GM18519 (cell line): ENCODE results near the gene PAIP2B.
"Not testable (repeated sequence)": the region's sequence is repeated elsewhere in the genome, so short reads cannot be mapped to it uniquely, and the experiment has no call there.

ENCODE experiments used
- ATAC-seq: cut with Tn5 transposase; IDR thresholded peaks from one replicate; pipeline ENCODE4 v1.9.1; 2021; ENCODE audit warnings: mild to moderate bottlenecking, moderate library complexity; ENCODE audit not compliant: unreplicated experiment, low FRiP score

Gene PAIP2B

DNA sequence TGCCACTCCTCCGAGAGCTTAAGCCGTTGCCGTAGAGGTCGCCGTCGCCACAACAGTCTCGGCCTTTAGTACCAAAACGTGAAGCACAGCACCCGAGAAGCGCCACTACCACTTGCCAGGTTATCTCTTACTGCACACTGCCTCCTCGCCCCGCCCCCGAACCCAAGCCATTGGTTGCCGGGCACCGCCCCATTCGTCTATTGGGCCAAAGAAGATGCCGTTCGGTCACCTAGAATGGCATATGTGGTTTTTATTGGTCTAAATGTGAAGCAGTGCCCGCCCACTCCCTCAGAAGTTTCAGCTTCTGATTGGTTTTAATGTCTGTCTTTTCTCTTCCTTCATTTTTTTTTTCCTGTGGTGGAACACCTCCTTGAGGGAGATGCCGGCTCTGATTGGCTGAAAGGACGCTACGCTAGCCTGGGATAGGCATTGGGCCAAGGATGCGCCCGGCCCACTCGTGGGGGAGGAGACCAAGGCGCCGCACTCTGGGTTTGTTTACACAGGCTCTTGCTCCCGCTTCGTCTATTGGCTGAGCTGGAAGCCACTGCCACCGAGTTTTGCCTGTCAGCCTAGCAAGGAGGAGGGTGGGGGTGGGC lies at the start of gene PAIP2B:
Gene PAIP2B (minus strand): TSS at position 139 of the 596 bp plus-strand sequence. CDS start 24,514 bp downstream, outside the sequence.
- ATAC-seq = peak; percentile 93

DNA sequence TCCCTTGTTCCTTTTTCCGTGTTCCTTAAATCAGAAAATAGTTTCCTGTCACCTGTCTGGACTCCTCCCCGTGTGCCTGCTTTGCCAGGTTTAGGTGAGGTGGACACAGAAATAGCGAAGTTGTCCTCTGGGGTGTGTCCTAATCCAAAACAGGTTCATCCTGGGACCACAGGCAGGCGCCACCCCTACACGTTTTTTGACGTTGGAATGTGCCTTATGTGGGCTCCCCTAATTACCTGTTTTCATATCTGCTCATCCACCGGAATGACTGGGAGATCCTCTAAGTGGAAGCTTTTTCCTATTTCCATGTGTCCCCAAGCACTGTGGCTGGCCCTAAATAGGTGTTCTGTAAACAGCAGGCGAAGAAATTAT lies 49.0 kb upstream of the PAIP2B start:
- no peak for ATAC-seq

- ATAC-seq = no peak
These were observed 42.7 kb upstream of the PAIP2B start for GRCh38 chr2:71269511-71270090.

DNA sequence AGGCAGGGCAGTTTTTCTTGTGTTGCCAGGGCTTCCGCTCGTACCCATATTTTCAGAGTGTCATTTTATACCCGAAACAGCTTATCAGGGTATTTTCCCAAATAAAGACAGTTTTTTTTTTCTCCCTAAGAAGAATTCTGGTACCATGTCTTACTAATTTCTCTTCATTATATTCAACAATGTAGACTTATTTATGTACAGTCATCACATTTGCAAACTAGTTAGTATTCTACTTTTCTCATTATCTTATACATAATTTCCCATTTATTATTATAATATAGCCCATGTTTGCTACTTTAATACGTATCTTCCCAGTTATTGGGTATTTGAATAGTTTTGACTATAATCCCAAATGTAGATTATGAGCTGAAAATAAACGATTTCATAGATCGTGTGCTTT lies 36.5 kb upstream of the PAIP2B start:
- no peak for ATAC-seq

- ATAC-seq = no peak
These were observed 34.6 kb upstream of the PAIP2B start for GRCh38 chr2:71261534-71261933.

DNA sequence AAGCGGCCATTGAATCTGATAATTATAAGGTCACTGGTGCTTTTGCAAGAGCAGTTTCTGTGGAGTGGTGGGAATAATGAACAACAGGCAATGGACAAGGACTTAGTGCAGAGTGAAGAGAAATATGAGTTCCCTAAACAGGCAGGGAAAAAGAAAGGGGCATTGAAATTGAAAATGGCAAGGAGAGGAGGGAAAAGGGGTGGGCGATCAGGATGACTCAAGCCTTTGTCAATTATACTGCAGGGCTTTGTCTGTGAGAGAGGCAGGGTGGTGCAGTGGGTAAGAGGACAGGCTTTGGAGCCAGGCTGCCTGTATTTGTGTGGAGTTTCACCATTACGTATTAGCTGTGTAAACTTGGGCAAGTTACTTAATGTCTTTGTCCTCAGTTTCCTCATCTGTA lies 29.5 kb upstream of the PAIP2B start:
- no peak for ATAC-seq

DNA sequence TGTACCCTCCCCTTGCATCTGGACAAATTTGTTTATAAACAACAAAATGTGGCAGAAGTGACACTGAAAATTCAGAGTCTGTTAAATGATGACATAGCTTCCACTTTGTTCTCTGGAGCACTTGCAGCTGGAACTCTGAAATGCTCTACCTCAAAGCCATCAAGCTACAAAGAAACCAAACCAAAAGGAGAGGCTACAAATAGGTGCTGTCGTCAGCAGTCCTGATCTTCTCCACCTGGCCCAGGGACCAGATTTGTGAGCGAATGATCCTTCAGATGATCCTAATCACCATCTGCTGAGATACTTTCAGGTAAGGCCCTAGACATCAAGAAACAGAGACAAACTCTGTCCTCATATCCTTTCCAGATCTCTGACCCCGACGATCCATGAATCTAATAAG lies 27.9 kb upstream of the PAIP2B start:
- ATAC-seq = no peak

DNA sequence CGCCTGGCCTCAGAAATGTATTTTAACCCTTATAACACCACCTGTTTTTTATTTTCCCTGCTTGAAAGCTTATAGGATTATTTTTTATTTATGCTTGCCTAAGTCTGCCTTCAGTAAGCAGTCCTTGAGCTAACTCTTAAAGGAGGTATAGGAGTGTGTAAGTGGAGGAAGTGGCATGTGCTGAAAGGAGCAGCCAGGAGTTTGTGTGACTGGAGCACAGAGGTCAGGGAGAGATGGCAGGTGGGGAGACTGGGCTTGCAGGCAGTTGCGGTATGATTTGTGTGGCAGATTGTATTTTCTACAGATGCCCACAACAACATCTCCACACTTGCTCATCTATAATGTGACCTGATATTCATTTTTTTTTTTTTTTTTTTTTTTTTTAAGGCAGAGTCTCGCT lies 27.2 kb upstream of the PAIP2B start:
- ATAC-seq = no peak

GRCh38 chr2:71253476-71253875 lies 26.6 kb upstream of the PAIP2B start:
- ATAC-seq = no peak

- no peak for ATAC-seq
These were observed 26.0 kb upstream of the PAIP2B start for GRCh38 chr2:71252862-71253261.

- ATAC-seq = no peak
These were observed 24.0 kb upstream of the PAIP2B start for GRCh38 chr2:71250935-71251334.

GRCh38 chr2:71244302-71244660 lies 17.4 kb upstream of the PAIP2B start:
- ATAC-seq = no peak

DNA sequence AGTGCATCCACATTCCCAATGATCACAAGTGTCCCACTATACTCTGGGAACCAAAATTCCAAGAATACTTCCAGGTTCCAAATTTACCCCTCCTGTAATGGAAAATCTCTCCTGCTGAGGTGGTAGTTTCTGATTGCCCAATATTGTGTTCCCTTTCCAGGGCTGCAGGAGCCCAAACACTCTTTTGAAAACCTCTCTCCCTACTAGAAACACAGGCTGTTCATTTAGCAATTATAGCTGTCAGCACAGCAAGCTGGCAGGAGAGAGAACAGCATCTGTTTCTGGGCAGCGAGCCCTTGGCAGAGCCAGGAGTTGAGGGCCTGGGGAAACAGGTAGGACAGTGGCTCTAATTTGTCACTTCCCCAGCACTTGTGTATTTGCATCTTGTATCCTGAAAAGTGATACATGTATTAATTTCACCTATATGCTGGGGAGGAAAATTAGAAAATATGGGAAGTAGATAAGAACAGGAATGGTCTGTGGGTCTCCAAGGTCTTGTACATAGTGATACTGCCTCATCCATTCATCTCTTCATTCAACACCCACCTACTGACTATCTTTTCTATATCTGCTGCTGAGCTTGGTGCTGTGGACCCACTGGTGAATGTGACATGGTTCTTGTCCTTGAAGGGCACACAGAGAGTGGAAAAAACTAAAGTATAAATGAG lies 16.9 kb upstream of the PAIP2B start:
- ATAC-seq = no peak

DNA sequence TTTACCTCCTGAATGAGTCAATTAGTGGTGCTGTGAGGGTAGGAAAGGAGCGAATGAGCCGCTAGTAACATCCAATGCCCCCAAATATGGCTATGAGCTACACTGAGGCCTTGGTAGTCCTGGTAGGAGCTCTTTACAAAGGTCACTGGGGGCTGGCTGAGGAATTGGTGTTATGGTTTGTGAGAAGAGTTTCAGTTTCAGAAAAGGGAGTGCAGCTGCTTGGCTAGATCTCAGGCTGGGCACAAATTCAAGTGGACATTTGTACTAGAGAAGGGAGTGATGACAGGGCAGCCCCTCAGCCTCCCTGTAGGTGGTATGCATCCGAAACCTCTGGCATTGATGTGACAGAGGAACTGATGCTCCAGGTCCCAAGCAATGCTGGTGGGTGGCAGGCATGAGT lies 13.9 kb upstream of the PAIP2B start:
- no peak for ATAC-seq

- no peak for ATAC-seq
These were observed 11.2 kb upstream of the PAIP2B start for GRCh38 chr2:71238089-71238488.

GRCh38 chr2:71235930-71236587 lies 9.2 kb upstream of the PAIP2B start:
- ATAC-seq = no peak

GRCh38 chr2:71233072-71233471 lies 6.2 kb upstream of the PAIP2B start:
- not testable (repeated sequence) for ATAC-seq

- ATAC-seq = no peak
These were observed 573 bp downstream of the PAIP2B start for GRCh38 chr2:71226096-71226964.

- no peak for ATAC-seq
These were observed 2.0 kb downstream of the PAIP2B start for GRCh38 chr2:71224935-71225334.

GRCh38 chr2:71224457-71224856 lies 2.4 kb downstream of the PAIP2B start:
- no peak for ATAC-seq
